T-helper 9 cell (primary cell): Measurements from ENCODE around the gene GAGE12G.
A peak's percentile ranks its signal among the peaks of the same experiment; 100 is the strongest.
"Not testable (repeated sequence)": the region's sequence is repeated elsewhere in the genome, so short reads cannot be mapped to it uniquely, and the experiment has no call there.

Experiments used
- DNase-seq: peaks from one replicate; pipeline ENCODE4 v3.0.0-alpha.2; 2020
- total RNA-seq, 2 donors: gene quantifications; one replicate each; lab custom pipeline; 2026; lab: John Stamatoyannopoulos, UW

GAGE12G gene
- 0 reads per million in 2 donors for total RNA-seq

- DNase-seq = not testable (repeated sequence)
These were observed at the start of gene GAGE12G for GRCh38 chrX:49570100-49570499. TSS of gene GAGE12G (plus strand) at chrX:49570400. CDS start at chrX:49571555, 1,155 bp downstream.

GRCh38 chrX:49531877-49532276, 38.3 kb upstream of the GAGE12G start, which contains the start of gene GAGE12C:
TSS of gene GAGE12C (plus strand) at chrX:49532177. CDS start at chrX:49533332, 1,155 bp downstream.
- DNase-seq = not testable (repeated sequence)

GRCh38 chrX:49541433-49541832, 28.8 kb upstream of the GAGE12G start, which contains the start of gene GAGE12D:
TSS of gene GAGE12D (plus strand) at chrX:49541733. CDS start at chrX:49542888, 1,155 bp downstream.
- DNase-seq = not testable (repeated sequence)

GRCh38 chrX:49550989-49551388, 19.2 kb upstream of the GAGE12G start, which contains the start of gene GAGE12E:
TSS of gene GAGE12E (plus strand) at chrX:49551289. CDS start at chrX:49552444, 1,155 bp downstream.
- not testable (repeated sequence) for DNase-seq

GRCh38 chrX:49560542-49560941, 9.7 kb upstream of the GAGE12G start, which contains the start of gene GAGE12F:
TSS of gene GAGE12F (plus strand) at chrX:49560842. CDS start at chrX:49561997, 1,155 bp downstream.
- DNase-seq = not testable (repeated sequence)

- DNase-seq = not testable (repeated sequence)
These were observed 1.5 kb upstream of the GAGE12G start for GRCh38 chrX:49568728-49569127.

GRCh38 chrX:49569152-49569551, 1.0 kb upstream of the GAGE12G start:
- not testable (repeated sequence) for DNase-seq

- not testable (repeated sequence) for DNase-seq
These were observed 9.4 kb downstream of the GAGE12G start, which contains the start of gene GAGE12H for GRCh38 chrX:49579649-49580048. TSS of gene GAGE12H (plus strand) at chrX:49579949. CDS start at chrX:49581104, 1,155 bp downstream.

GRCh38 chrX:49589196-49589595, 19.0 kb downstream of the GAGE12G start, which contains the start of gene GAGE2A:
TSS of gene GAGE2A (plus strand) at chrX:49589496. CDS start at chrX:49590651, 1,155 bp downstream.
- not testable (repeated sequence) for DNase-seq

- DNase-seq = peak; percentile 2
These were observed 19.7 kb downstream of the GAGE12G start for GRCh38 chrX:49589769-49590478.

- not testable (repeated sequence) for DNase-seq
These were observed 20.3 kb downstream of the GAGE12G start for GRCh38 chrX:49590488-49590887.

GRCh38 chrX:49598720-49599119, 28.5 kb downstream of the GAGE12G start, which contains the start of gene GAGE1:
TSS of gene GAGE1 (plus strand) at chrX:49599020. CDS start at chrX:49600175, 1,155 bp downstream.
- DNase-seq = not testable (repeated sequence)

- DNase-seq = no peak
These were observed 40.6 kb downstream of the GAGE12G start for GRCh38 chrX:49610718-49611310.

GRCh38 chrX:49618574-49618973, 48.4 kb downstream of the GAGE12G start:
- DNase-seq = no peak
